Epidermal melanocyte (primary cell): ENCODE results near the gene ZNF514.
"Not testable (repeated sequence)": the region's sequence is repeated elsewhere in the genome, so short reads cannot be mapped to it uniquely, and the experiment has no call there.

Experiments
- DNase-seq: peaks from one replicate; pipeline ENCODE4 v3.0.0; 2011; ENCODE audit warnings: low spot score; ENCODE audit not compliant: insufficient read length

ZNF514 gene

GRCh38 chr2:95159690-95160449 is at the start of gene ZNF514:
Gene ZNF514 (minus strand): TSS chr2:95159848. CDS start chr2:95153253, 6,595 bp downstream.
- peak; percentile 55 for DNase-seq

- no peak for DNase-seq
Observed at GRCh38 chr2:95208106-95208505, 48.5 kb upstream of the ZNF514 start.

- peak; percentile 93 for DNase-seq
Observed at GRCh38 chr2:95207111-95207961, 47.7 kb upstream of the ZNF514 start, which contains the start of gene ZNF892. Gene ZNF892 (plus strand): TSS chr2:95207521. CDS start chr2:95207816, 295 bp downstream.

GRCh38 chr2:95206096-95206495 is 46.4 kb upstream of the ZNF514 start:
- DNase-seq = no peak

- no peak for DNase-seq
Observed at GRCh38 chr2:95204396-95204795, 44.7 kb upstream of the ZNF514 start.

- DNase-seq = no peak
Observed at GRCh38 chr2:95203911-95204310, 44.3 kb upstream of the ZNF514 start.

- DNase-seq = not testable (repeated sequence)
Observed at GRCh38 chr2:95192956-95193355, 33.3 kb upstream of the ZNF514 start.

GRCh38 chr2:95185973-95186372 is 26.3 kb upstream of the ZNF514 start:
- DNase-seq = no peak

- no peak for DNase-seq
Observed at GRCh38 chr2:95185197-95185596, 25.5 kb upstream of the ZNF514 start.

GRCh38 chr2:95181774-95182173 is 22.1 kb upstream of the ZNF514 start:
- DNase-seq = no peak

- no peak for DNase-seq
Observed at GRCh38 chr2:95179451-95179850, 19.8 kb upstream of the ZNF514 start.

GRCh38 chr2:95174031-95174542 is 14.4 kb upstream of the ZNF514 start:
- DNase-seq = no peak

- no peak for DNase-seq
Observed at GRCh38 chr2:95171902-95172301, 12.3 kb upstream of the ZNF514 start.

GRCh38 chr2:95166065-95166763 is 6.6 kb upstream of the ZNF514 start:
- no peak for DNase-seq

GRCh38 chr2:95165371-95166064 is 5.9 kb upstream of the ZNF514 start, which contains the start of gene ZNF2:
Gene ZNF2 (plus strand): TSS chr2:95165809. CDS start chr2:95176227, 10,418 bp downstream.
- peak; percentile 99 for DNase-seq

- no peak for DNase-seq
Observed at GRCh38 chr2:95165030-95165370, 5.4 kb upstream of the ZNF514 start.

- DNase-seq = peak; percentile 23
Observed at GRCh38 chr2:95158891-95159619, 593 bp downstream of the ZNF514 start.

- DNase-seq = no peak
Observed at GRCh38 chr2:95158441-95158840, 1.2 kb downstream of the ZNF514 start.

GRCh38 chr2:95149397-95149984 is 10.2 kb downstream of the ZNF514 start:
- no peak for DNase-seq

GRCh38 chr2:95143838-95144237 is 15.8 kb downstream of the ZNF514 start:
- DNase-seq = no peak
